GM21717 (cell line): ENCODE data around the gene MRPL50.

Experiments
- ATAC-seq: cut with Tn5 transposase; IDR thresholded peaks from one replicate; pipeline ENCODE4 v1.9.1; 2021; ENCODE audit warnings: mild to moderate bottlenecking, moderate library complexity; ENCODE audit not compliant: unreplicated experiment

MRPL50 gene

GRCh38 chr9:101342595-101342994, 55.8 kb downstream of the MRPL50 start:
- ATAC-seq: no peak

GRCh38 chr9:101341958-101342357, 56.5 kb downstream of the MRPL50 start:
- no peak for ATAC-seq
